B cell (primary cell): ENCODE measurements around the gene LSM10. TPM values are rescaled to one million over a fixed set of nuclear protein-coding genes. Genes with fewer than 3 reads are reported as not detected.

Experiments
- ATAC-seq: fragments of 200-7000 bp; cut with Tn5 transposase; one replicate; pipeline ENCODE4 v1.10.0; 2021; ENCODE audit warnings: low read depth, mild to moderate bottlenecking, moderate number of reproducible peaks, moderate library complexity
- CTCF ChIA-PET: fragments of 350-600 bp; sonication (Branson Sonifier 250); formaldehyde crosslinking; loops from one replicate; lab custom pipeline; 2021; ENCODE audit warnings: antibody characterized with exemption, inconsistent platforms; lab: Charles Lee
- POLR2A ChIA-PET: fragments of 350-600 bp; sonication (Branson Sonifier 250); formaldehyde crosslinking; loops from one replicate; lab custom pipeline; 2021; ENCODE audit warnings: antibody characterized with exemption; lab: Charles Lee
- DNase-seq: peaks from one replicate; pipeline ENCODE4 v3.0.0; 2013
- H2AFZ ChIP-seq: 2 replicates; pipeline ENCODE4 v1.6.1; 2012; ENCODE audit warnings: mild to moderate bottlenecking, low read depth, low read length; ENCODE audit not compliant: insufficient read depth, poor library complexity, severe bottlenecking
- H3K27ac ChIP-seq, 2 donors: 1 replicate in 1 of 2; 2 replicates in 1 of 2; pipeline ENCODE4 v1.5.1; 2012 to 2013; ENCODE audit warnings: low read length in 2 of 2, mild to moderate bottlenecking in 2 of 2, moderate library complexity in 1 of 2
- H3K27me3 ChIP-seq, 4 experiments: fragments of 200-600 bp in 1 of 4; sonication (generic) in 1 of 4; replicated peaks in 1 of 4; 1 replicate in 2 of 4; 2 replicates in 2 of 4; pipeline versions ENCODE4 v1.6.1 to v1.7.0; 2013 to 2016; ENCODE audit warnings: low read length in 3 of 4, mild to moderate bottlenecking in 2 of 4, mixed read lengths in 1 of 4, moderate library complexity in 1 of 4; ENCODE audit not compliant: insufficient read depth in 4 of 4, control insufficient read depth in 3 of 4; ENCODE audit errors: control extremely low read depth in 1 of 4
- H3K36me3 ChIP-seq, 2 experiments: replicated peaks in 1 of 2; 1 replicate in 1 of 2; 2 replicates in 1 of 2; pipeline versions ENCODE4 v1.6.1 to v1.7.1; 2013; ENCODE audit warnings: low read length in 1 of 2; ENCODE audit not compliant: insufficient read depth in 2 of 2, control insufficient read depth in 1 of 2; ENCODE audit errors: control extremely low read depth in 1 of 2, extremely low read depth in 1 of 2
- H3K4me1 ChIP-seq, 2 donors: fragments of 200-600 bp in 1 of 2; sonication (generic) in 1 of 2; 1 replicate in 1 of 2; 2 replicates in 1 of 2; pipeline versions ENCODE4 v1.5.1 to v1.6.1; 2013 to 2017; ENCODE audit warnings: low read length in 2 of 2; ENCODE audit not compliant: control insufficient read depth in 2 of 2, insufficient read depth in 2 of 2
- H3K4me2 ChIP-seq: replicated peaks from 2 replicates; pipeline ENCODE3; 2012; ENCODE audit warnings: mild to moderate bottlenecking, low read depth, low read length; ENCODE audit not compliant: poor library complexity, severe bottlenecking
- H3K4me3 ChIP-seq, 5 experiments: fragments of 200-600 bp in 1 of 5; sonication (generic) in 1 of 5; 1 replicate in 3 of 5; 2 replicates in 2 of 5; pipeline versions ENCODE4 v1.5.1 to v1.7.0; 2011 to 2016; ENCODE audit warnings: low read length in 4 of 5, mild to moderate bottlenecking in 4 of 5, low read depth in 2 of 5, control low read depth in 1 of 5, moderate library complexity in 1 of 5; ENCODE audit not compliant: insufficient read depth in 1 of 5; ENCODE audit errors: control extremely low read depth in 1 of 5, extremely low read depth in 1 of 5
- H3K79me2 ChIP-seq: fragments of 200-600 bp; sonication (generic); one replicate; pipeline ENCODE4 v1.6.0; 2016; ENCODE audit warnings: low read length; ENCODE audit not compliant: control insufficient read depth, insufficient read depth
- H3K9ac ChIP-seq: fragments of 200-600 bp; sonication (generic); 2 replicates; pipeline ENCODE4 v1.6.1; 2017; ENCODE audit warnings: mild to moderate bottlenecking, low read length, moderate library complexity
- H3K9me3 ChIP-seq, 3 donors: one replicate each; pipeline versions ENCODE4 v1.6.1 to v1.7.1; 2013; ENCODE audit warnings: low read length in 2 of 3; ENCODE audit not compliant: control insufficient read depth in 2 of 3, insufficient read depth in 1 of 3; ENCODE audit errors: control extremely low read depth in 1 of 3
- H4K20me1 ChIP-seq: 2 replicates; pipeline ENCODE4 v1.6.0; 2012; ENCODE audit warnings: mild to moderate bottlenecking, low read length; ENCODE audit not compliant: insufficient read depth, control insufficient read depth, poor library complexity, severe bottlenecking
- H3K27ac Mint-ChIP-seq: one replicate; pipeline ENCODE4 v1.8.0; 2021; ENCODE audit warnings: mixed read lengths
- H3K27me3 Mint-ChIP-seq: one replicate; pipeline ENCODE4 v1.8.0; 2021; ENCODE audit warnings: mixed read lengths
- H3K4me1 Mint-ChIP-seq: one replicate; pipeline ENCODE4 v1.8.0; 2021; ENCODE audit warnings: mixed read lengths
- H3K4me3 Mint-ChIP-seq: one replicate; pipeline ENCODE4 v1.8.0; 2021; ENCODE audit warnings: mixed read lengths
- H3K9me3 Mint-ChIP-seq: one replicate; pipeline ENCODE4 v1.8.0; 2022; ENCODE audit warnings: mixed read lengths; ENCODE audit not compliant: insufficient read depth
- EZH2 ChIP-seq: IDR thresholded peaks from 2 replicates; pipeline ENCODE4 v1.6.1; 2012; ENCODE audit warnings: borderline replicate concordance, low read depth, mild to moderate bottlenecking, moderate library complexity, low read length; ENCODE audit not compliant: insufficient read depth, poor library complexity, severe bottlenecking
- WGBS: methylation state at CpG from one replicate; pipeline ENCODE4 v1.1.5; 2013; ENCODE audit warnings: missing lambda C conversion rate; ENCODE audit not compliant: insufficient coverage; 5-methylcytosine and 5-hydroxymethylcytosine counted together
- intact Hi-C: fragments of 100-400 bp; cut with micrococcal nuclease; formaldehyde crosslinking; loops from one replicate; pipeline ENCODE4 v1.10.0; 2022
- polyA plus RNA-seq: library from polyadenylated mRNA; depleted of rRNA; stranded (reverse); fragments of >200 nt; gene quantifications from 2 replicates; pipeline ENCODE4 v1.2.3, GENCODE V29; 2012
- total RNA-seq, 2 donors: library from RNA; stranded (reverse); fragments of 120-200 nt in 1 of 2; gene quantifications; 1 replicate in 1 of 2; 2 replicates in 1 of 2; pipeline versions ENCODE4 v1.2.3 to v1.2.4, GENCODE V29; 2013 to 2022
- TF ChIP-seq, protein P1 (sequence below): fragments of 200-600 bp; IDR thresholded peaks from one replicate; pipeline ENCODE4 v1.8.0; 2022; ENCODE audit warnings: antibody characterized with exemption, mild to moderate bottlenecking

Gene LSM10
- total and polyA plus RNA-seq, 2 donors (not counting 1 experiment from before 2014, with no cell fraction given) = 73.5 to 136 TPM

DNA sequence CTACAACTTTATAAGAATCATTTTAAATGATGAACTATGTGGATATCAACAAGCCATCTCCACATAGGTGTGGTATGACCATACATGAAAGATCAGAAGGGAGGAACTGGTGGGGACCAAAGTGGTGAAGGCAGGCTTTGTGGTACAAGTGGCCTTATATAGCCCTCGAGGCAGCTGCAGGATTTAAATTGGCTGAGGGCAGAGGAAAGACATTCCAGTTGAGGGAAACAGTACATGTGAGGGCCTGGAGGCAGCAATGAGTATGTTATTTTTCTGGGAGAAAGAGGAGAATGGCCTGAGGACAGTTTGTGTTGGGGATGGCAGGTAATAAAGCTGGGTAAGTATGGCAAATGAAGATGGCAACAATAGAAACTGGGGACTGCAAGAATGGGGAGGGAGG, 35.4 kb upstream of the LSM10 start:
- Mint-ChIP-seq H3K27ac (no peak overlapping the region), H3K27me3 (no peaks in the 10 kb centered on the region), H3K9me3 (no peaks in the 10 kb centered on the region), H3K4me1 (no peaks in the 10 kb centered on the region), H3K4me3 (no peak overlapping the region)
- H3K4me3 ChIP-seq = no peak overlapping the region
- no peaks in the 10 kb centered on the region for H3K79me2 ChIP-seq
- no peak overlapping the region for H3K9ac ChIP-seq
- H2AFZ ChIP-seq = no peak overlapping the region
- H4K20me1 ChIP-seq = no peaks in the 10 kb centered on the region
- H3K27me3 ChIP-seq = no peaks in the 10 kb centered on the region
- CTCF ChIA-PET = no interaction called here
- H3K9me3 ChIP-seq = no peaks in the 10 kb centered on the region
- no peaks in the 10 kb centered on the region for H3K4me1 ChIP-seq
- no peak overlapping the region for H3K27ac ChIP-seq
- no peak overlapping the region for H3K4me2 ChIP-seq
- POLR2A ChIA-PET = no interaction called here
- ATAC-seq = no peak
- 54% methylated on average over 1 of the region's 1 CpG for WGBS
- no peaks in the 10 kb centered on the region for H3K36me3 ChIP-seq
- intact Hi-C loops = no loop called here
- no peak for DNase-seq
- TF ChIP-seq EZH2 = no peak
- TF ChIP-seq, protein P1, sequence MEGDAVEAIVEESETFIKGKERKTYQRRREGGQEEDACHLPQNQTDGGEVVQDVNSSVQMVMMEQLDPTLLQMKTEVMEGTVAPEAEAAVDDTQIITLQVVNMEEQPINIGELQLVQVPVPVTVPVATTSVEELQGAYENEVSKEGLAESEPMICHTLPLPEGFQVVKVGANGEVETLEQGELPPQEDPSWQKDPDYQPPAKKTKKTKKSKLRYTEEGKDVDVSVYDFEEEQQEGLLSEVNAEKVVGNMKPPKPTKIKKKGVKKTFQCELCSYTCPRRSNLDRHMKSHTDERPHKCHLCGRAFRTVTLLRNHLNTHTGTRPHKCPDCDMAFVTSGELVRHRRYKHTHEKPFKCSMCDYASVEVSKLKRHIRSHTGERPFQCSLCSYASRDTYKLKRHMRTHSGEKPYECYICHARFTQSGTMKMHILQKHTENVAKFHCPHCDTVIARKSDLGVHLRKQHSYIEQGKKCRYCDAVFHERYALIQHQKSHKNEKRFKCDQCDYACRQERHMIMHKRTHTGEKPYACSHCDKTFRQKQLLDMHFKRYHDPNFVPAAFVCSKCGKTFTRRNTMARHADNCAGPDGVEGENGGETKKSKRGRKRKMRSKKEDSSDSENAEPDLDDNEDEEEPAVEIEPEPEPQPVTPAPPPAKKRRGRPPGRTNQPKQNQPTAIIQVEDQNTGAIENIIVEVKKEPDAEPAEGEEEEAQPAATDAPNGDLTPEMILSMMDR = no peak

GRCh38 chr1:36432616-36433015, 34.9 kb upstream of the LSM10 start:
- intact Hi-C loops = no loop called here
- Histone ChIP-seq H3K9me3 (no peaks in the 10 kb centered on the region), H2AFZ (no peak overlapping the region), H4K20me1 (no peaks in the 10 kb centered on the region), H3K27me3 (no peaks in the 10 kb centered on the region), H3K4me3 (no peak overlapping the region), H3K79me2 (no peaks in the 10 kb centered on the region), H3K4me1 (no peaks in the 10 kb centered on the region), H3K9ac (no peak overlapping the region), H3K4me2 (no peak overlapping the region), H3K36me3 (no peaks in the 10 kb centered on the region), H3K27ac (no peak overlapping the region)
- ATAC-seq = no peak
- H3K27me3 Mint-ChIP-seq = no peaks in the 10 kb centered on the region
- WGBS = 92% methylated on average over 2 of the region's 4 CpGs
- H3K4me1 Mint-ChIP-seq = no peaks in the 10 kb centered on the region
- no peak for TF ChIP-seq EZH2
- TF ChIP-seq, protein P1 = no peak
- DNase-seq = no peak
- CTCF ChIA-PET = no interaction called here
- H3K27ac Mint-ChIP-seq = no peak overlapping the region
- no peaks in the 10 kb centered on the region for H3K9me3 Mint-ChIP-seq
- H3K4me3 Mint-ChIP-seq = no peak overlapping the region
- POLR2A ChIA-PET = no interaction called here
